ENCODE measurements around the gene ZNF212. TPM values are rescaled to one million over a fixed set of nuclear protein-coding genes. Genes with fewer than 3 reads are reported as not detected.

The ZNF212 gene
- total and polyA plus RNA-seq, 9 of the 15 experiments (the other 6 are each of a cell fraction or from before 2014, with no cell fraction given): 1.8 to 21.4 (median 7.2) TPM

DNA sequence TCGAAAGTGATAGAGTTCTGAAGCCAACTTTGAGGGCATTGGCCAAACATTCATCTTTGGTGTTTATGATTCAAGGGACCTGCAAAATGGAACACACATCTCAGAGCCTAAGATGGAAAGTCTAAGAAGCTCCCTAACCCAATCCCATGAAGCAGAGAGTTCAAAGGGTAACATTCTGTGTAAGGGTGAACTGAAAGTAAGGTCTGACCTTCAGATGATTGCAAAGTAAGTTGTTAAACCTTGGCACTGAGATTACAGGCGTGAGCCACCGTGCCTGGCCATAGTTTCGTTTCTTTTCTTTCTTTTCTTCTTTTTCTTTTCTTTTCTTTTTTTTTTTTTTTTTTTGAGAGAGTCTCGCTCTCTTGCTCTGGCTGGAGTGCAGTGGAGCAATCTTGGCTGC lies 2.2 kb downstream of the ZNF212 start:
- H3K9ac ChIP-seq (ENCODE audit: insufficient read depth in 1 of 2, low read depth in 2 of 2, low read length in 2 of 2): no peak overlapping the region
- H3K79me2 ChIP-seq (ENCODE audit: control insufficient read depth, insufficient read depth, low read length): peaks cover 23% of the 10 kb centered on the region
- DNase-seq (ENCODE audit: extremely low read depth in 1 of 4, low spot score in 3 of 4) (no peak), FAIRE-seq (no peak), ATAC-seq (no peak)
- 0 out of 3 replicates have a peak, but pooled peaks cover 3% of the 10 kb centered on the region for H3K36me3 ChIP-seq (ENCODE audit: control insufficient read depth, insufficient read depth, low read length)
- no peak overlapping the region for H3K4me2 ChIP-seq (ENCODE audit: insufficient read depth, low read length)
- in situ Hi-C loops (cut with MboI): no loop called here
- POLR2A ChIA-PET: no interaction called here
- H4K20me1 ChIP-seq (replicated peaks; ENCODE audit: control insufficient read depth, insufficient read depth, low read length): peaks cover 4% of the 10 kb centered on the region; the same call in 1 of the 2 replicates
- CTCF ChIA-PET (ENCODE audit: low intra/inter-chr PET ratio): interaction anchor here (0.6 to 0.7 kb wide), 2 partner anchors 20 to 259 kb away, joined by 3 to 8 read pairs; no protein-coding TSS in a partner anchor
- intact Hi-C loops (cut with micrococcal nuclease): no loop called here
- H3K27me3 ChIP-seq (ENCODE audit: control insufficient read depth in 2 of 2, insufficient read depth in 2 of 2, low read length in 2 of 2): no peaks in the 10 kb centered on the region
- WGBS (ENCODE audit: insufficient coverage, low coverage, missing lambda C conversion rate): 87% methylated on average over 4 of the region's 5 CpGs
- H3K4me1 ChIP-seq (replicated peaks in 1 of 2; ENCODE audit: control insufficient read depth in 2 of 2, insufficient read depth in 2 of 2, low read length in 2 of 2): peaks cover 7 to 12% of the 10 kb centered on the region in 2 experiments
- H2AFZ ChIP-seq (ENCODE audit: low read depth, low read length): no peak overlapping the region
- no TSS peak for BruUV-seq (replicated peaks)
- no peaks in the 10 kb centered on the region for H3K9me3 ChIP-seq (replicated peaks; ENCODE audit: control insufficient read depth, insufficient read depth, low read depth, low read length)
- no peak overlapping the region for H3K4me3 ChIP-seq
- H3K9me1 ChIP-seq (ENCODE audit: control insufficient read depth, insufficient read depth, low read length): no peaks in the 10 kb centered on the region
- no peak for TF ChIP-seq ZZZ3 (IDR thresholded peaks at IDR 0.05)
- TF ChIP-seq, protein P1, sequence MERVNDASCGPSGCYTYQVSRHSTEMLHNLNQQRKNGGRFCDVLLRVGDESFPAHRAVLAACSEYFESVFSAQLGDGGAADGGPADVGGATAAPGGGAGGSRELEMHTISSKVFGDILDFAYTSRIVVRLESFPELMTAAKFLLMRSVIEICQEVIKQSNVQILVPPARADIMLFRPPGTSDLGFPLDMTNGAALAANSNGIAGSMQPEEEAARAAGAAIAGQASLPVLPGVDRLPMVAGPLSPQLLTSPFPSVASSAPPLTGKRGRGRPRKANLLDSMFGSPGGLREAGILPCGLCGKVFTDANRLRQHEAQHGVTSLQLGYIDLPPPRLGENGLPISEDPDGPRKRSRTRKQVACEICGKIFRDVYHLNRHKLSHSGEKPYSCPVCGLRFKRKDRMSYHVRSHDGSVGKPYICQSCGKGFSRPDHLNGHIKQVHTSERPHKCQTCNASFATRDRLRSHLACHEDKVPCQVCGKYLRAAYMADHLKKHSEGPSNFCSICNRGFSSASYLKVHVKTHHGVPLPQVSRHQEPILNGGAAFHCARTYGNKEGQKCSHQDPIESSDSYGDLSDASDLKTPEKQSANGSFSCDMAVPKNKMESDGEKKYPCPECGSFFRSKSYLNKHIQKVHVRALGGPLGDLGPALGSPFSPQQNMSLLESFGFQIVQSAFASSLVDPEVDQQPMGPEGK (CRISPR knock-in tag; IDR thresholded peaks at IDR 0.05; ENCODE audit: borderline replicate concordance): no peak
- TF ChIP-seq, protein P2, sequence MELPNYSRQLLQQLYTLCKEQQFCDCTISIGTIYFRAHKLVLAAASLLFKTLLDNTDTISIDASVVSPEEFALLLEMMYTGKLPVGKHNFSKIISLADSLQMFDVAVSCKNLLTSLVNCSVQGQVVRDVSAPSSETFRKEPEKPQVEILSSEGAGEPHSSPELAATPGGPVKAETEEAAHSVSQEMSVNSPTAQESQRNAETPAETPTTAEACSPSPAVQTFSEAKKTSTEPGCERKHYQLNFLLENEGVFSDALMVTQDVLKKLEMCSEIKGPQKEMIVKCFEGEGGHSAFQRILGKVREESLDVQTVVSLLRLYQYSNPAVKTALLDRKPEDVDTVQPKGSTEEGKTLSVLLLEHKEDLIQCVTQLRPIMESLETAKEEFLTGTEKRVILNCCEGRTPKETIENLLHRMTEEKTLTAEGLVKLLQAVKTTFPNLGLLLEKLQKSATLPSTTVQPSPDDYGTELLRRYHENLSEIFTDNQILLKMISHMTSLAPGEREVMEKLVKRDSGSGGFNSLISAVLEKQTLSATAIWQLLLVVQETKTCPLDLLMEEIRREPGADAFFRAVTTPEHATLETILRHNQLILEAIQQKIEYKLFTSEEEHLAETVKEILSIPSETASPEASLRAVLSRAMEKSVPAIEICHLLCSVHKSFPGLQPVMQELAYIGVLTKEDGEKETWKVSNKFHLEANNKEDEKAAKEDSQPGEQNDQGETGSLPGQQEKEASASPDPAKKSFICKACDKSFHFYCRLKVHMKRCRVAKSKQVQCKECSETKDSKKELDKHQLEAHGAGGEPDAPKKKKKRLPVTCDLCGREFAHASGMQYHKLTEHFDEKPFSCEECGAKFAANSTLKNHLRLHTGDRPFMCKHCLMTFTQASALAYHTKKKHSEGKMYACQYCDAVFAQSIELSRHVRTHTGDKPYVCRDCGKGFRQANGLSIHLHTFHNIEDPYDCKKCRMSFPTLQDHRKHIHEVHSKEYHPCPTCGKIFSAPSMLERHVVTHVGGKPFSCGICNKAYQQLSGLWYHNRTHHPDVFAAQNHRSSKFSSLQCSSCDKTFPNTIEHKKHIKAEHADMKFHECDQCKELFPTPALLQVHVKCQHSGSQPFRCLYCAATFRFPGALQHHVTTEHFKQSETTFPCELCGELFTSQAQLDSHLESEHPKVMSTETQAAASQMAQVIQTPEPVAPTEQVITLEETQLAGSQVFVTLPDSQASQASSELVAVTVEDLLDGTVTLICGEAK (IDR thresholded peaks at IDR 0.05): no peak
- TF ChIP-seq, protein P2 (CRISPR knock-in tag; IDR thresholded peaks at IDR 0.05): 0 out of 2 replicates have a peak, but pooled peaks have one; percentile 3
- no peak overlapping the region for H3K27ac ChIP-seq (ENCODE audit: extremely low read depth, low read depth, low read length)

All from K562 (cell line).